LNCAP (cell line): Measurements from ENCODE around the gene MGST2.

Experiments
- TF ChIP-seq, protein P1 (sequence below): fragments of 450-650 bp; IDR thresholded peaks from 2 replicates; pipeline ENCODE4 v1.5.1; 2017; ENCODE audit warnings: mild to moderate bottlenecking

MGST2 gene

DNA sequence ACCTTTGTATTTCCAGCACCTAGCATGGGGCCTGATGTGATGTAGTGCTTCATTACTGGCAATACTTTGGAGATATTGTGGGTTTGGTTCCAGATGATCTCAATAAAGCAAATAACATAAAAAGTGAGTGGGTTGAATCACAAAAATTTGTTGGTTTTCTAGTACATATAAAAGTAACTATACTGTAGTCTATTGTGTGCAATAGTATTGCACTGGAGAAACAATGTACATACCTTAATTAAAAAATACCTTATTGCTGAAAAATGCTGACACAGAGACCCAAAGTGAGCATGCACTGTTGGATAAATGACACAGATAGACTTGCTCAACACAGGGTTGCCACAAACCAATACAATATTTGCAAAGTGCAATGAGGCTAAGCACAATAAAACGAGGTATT is 17.7 kb upstream of the MGST2 start:
- TF ChIP-seq, protein P1, sequence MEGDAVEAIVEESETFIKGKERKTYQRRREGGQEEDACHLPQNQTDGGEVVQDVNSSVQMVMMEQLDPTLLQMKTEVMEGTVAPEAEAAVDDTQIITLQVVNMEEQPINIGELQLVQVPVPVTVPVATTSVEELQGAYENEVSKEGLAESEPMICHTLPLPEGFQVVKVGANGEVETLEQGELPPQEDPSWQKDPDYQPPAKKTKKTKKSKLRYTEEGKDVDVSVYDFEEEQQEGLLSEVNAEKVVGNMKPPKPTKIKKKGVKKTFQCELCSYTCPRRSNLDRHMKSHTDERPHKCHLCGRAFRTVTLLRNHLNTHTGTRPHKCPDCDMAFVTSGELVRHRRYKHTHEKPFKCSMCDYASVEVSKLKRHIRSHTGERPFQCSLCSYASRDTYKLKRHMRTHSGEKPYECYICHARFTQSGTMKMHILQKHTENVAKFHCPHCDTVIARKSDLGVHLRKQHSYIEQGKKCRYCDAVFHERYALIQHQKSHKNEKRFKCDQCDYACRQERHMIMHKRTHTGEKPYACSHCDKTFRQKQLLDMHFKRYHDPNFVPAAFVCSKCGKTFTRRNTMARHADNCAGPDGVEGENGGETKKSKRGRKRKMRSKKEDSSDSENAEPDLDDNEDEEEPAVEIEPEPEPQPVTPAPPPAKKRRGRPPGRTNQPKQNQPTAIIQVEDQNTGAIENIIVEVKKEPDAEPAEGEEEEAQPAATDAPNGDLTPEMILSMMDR: no peak

DNA sequence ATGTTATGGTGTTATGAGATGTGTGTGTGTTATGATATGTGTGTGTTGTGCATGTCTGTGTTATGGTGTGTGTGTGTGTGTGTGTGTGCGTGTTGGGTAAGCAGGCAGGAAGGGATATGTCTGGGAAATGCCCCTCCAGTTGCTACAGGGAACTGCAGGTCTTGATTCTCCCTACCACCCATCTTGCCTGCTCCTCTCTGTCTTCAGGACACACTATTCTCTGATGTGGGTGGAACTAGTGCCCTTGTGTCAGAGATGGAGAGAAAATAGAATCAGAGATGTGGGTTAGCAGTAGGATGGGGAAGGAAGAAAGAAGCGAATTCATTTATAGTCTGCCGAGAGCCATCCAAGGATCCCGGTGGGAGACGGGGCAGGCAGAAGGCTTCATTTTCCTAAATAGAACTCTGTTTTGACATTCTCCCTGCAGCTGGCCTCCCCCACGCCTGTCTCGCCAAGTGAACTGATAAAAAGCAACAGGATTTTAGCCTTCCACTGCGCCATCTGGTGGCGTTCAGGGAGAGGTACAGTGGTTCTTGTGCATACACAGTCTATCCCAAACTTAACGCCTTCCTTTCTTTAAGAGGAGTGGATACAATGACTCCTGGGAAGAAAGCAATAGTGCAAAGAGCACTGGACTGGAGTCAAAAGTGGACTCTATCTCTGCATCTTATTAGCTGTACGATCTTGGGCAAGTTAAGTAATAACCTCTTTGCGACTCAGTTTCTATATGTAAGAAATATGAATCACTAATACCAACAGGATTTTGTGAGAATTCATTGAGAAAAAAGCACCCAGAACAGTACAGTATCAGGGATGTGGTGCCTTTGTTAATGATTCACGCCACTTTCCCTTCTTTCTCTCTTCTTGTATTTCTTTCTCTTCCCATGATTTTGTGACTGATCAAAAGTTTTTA is 14.1 kb upstream of the MGST2 start:
- TF ChIP-seq, protein P1: peak; percentile 80

DNA sequence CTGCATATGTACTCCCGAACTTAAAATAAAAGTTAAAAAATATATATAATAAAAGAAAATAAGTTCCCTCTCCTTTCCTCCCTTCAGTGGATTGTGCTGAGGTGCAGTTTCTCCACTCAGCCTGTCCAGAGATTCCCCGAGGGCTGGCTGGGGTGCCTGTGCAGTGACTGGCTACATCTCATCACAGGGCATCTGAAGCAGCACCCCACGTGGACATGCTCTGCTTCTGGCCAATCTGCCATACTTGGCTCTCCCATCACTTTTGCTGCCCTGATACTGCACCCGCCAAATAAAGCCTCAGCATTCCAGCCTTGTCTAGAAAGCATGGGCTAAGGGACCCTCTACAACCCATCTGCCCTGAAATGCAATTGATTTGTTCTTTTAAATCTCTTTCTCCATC is 11.1 kb upstream of the MGST2 start:
- TF ChIP-seq, protein P1: no peak

DNA sequence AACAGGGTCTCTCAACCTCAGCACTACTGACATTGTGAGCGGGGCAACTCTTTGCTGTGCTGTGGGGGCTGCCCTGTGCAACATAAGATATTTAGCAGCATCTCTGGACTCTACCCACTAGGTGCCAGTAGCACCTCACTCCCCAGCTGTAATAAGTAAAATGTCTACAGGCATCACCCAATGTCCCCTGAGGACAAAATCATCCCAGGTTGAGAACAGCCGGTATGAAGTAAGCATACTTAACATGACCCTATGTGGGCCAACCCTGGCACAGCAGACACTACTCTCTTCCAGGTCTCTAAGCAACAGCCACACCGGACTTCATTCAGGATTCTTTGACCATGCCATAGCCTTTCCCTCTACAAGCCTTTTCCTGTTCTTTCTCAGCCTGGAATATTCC is 10.5 kb upstream of the MGST2 start:
- TF ChIP-seq, protein P1: peak; percentile 57; the same call in 1 of the 2 replicates

DNA sequence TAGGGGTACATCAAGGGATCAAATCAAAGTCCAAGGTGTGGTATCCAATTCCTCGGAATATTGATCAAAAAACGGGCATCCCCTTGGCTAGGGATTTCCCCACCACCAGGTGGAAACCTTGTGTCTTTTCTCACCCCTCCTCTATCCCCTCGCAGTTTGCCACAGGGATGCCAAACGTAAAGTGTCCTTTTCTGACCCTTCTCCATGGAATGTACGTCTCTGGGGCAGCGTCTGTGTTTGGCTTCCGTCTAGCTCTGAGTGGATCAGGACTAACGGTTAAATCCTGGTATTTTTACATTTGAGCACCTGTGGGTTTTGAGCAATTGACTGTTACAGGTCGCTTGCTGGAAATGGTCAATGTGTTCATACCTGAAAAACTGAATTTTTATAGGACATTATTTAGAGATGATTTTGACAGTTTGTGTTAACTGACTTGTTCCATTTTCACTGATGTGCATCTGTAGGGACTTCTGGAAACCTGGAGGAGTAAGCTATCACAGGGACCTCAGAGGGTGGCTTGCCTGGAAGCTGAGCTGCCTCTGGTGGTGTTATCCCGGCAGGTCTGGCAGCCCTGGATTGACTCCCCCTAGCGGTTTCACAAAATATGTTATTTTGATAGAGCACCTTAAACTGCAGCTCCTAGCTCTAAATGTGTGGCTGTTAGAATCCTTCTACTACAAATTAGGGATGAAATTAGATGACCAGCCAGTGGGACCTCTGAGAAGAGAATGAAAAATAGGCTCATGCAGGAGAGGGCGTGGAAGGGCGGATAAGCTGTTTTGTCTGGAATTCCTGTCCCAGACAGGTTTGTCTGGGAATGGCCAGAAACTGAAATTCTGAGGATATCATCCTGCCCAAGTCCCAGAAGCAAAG is 8.8 kb upstream of the MGST2 start:
- TF ChIP-seq, protein P1: peak; percentile 71

DNA sequence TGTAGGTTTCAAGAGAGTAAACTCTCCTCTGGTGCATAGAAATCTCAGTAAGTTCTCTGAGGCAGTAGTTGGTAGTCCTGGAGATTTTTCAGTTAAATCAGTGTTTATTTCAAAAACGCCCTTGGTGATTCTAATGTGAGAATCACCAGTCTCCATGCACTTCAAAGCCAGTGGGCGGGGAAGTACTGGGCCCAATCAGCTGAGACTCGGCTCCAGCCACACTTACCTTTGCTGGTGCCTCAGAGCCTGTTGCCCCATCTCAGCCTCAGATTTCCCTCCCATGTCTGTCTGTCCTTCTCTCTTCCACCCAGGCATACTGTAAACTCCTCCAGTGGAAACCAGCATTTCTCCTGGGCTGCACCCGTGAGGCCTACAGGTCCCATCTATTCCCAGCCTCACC is 7.4 kb upstream of the MGST2 start:
- TF ChIP-seq, protein P1: no peak

DNA sequence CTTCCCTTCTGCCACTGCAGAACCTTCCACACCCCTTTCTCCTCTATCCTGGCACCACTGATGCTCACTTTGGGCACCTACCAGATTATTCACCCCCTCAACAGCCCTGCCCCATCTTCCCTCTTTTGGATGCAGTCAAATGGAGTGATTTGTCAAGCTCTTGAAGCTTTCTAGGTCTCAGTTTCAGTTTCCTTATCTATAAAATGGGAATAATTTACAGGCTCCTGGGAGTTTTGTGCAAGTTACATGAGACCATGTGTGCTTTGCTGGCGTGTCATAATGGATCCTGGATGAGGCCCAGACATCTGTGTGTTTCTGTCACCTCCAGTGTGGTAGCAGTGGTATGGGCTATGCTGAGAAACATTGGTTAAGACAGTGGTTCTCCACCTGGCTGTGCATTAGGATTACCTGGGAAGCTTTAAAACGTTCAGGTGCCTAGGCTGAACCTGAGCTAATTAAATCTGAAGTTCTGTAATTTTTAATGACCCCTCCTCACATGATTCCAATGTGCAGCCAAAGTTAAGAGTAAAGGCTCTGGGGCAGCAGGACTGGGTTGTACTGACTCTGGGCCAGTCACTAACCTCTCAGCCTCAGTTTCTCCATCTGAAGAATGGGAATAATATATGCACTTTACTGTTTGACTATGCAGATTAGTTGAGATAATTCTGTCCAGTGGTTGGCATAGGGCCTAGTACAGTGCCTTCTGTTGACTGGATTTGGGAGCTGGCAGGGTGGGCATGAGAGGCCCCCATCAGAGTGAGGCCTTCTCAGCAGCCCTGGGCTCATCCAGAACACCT is 6.8 kb upstream of the MGST2 start:
- TF ChIP-seq, protein P1: no peak
